PC-9 (cell line): Measurements from ENCODE around the gene RNF146. TPM values are rescaled to one million over a fixed set of nuclear protein-coding genes. Genes with fewer than 3 reads are reported as not detected.

Experiments
- BruUV-seq: library from RNA; stranded (reverse); fragments of 400-500 nt; replicated peaks from 2 replicates; lab custom pipeline; 2021; lab: Mats Ljungman, UMichigan
- CTCF ChIA-PET: fragments of 300-600 bp; sonication (Branson Sonifier 250); formaldehyde crosslinking; loops from one replicate; lab custom pipeline; 2022; ENCODE audit warnings: antibody characterized with exemption; lab: Charles Lee
- POLR2A ChIA-PET: fragments of 300-600 bp; sonication (Branson Sonifier 250); formaldehyde crosslinking; loops from one replicate; lab custom pipeline; 2022; ENCODE audit warnings: antibody characterized with exemption; ENCODE audit not compliant: unreplicated experiment; lab: Charles Lee
- DNase-seq, 2 experiments: peaks; one replicate each; pipeline versions ENCODE4 v3.0.0 to v3.0.0-alpha.2; 2015 to 2022; ENCODE audit warnings: mixed read lengths in 1 of 2
- H2AFZ ChIP-seq: fragments of 200-600 bp; sonication (generic); 2 replicates; pipeline ENCODE4 v1.8.1; 2017; ENCODE audit warnings: antibody characterized with exemption
- H3F3A ChIP-seq: fragments of 200-600 bp; sonication (generic); 2 replicates; pipeline ENCODE4 v1.8.1; 2017; ENCODE audit warnings: antibody characterized with exemption, mild to moderate bottlenecking, low read depth; ENCODE audit not compliant: insufficient read depth
- H3K27ac ChIP-seq: fragments of 200-600 bp; sonication (generic); 2 replicates; pipeline ENCODE4 v1.6.1; 2016; ENCODE audit warnings: mixed run types
- H3K27me3 ChIP-seq: fragments of 200-600 bp; sonication (generic); 2 replicates; pipeline ENCODE4 v1.6.1; 2016; ENCODE audit warnings: low read depth, mixed run types; ENCODE audit not compliant: insufficient read depth
- H3K36me3 ChIP-seq: fragments of 200-600 bp; sonication (generic); 2 replicates; pipeline ENCODE4 v1.6.1; 2016; ENCODE audit warnings: low read depth, mixed run types
- H3K4me1 ChIP-seq: fragments of 200-600 bp; sonication (generic); replicated peaks from 2 replicates; pipeline ENCODE4 v1.6.1; 2016; ENCODE audit warnings: mixed run types; ENCODE audit not compliant: insufficient read depth
- H3K4me2 ChIP-seq: fragments of 200-600 bp; sonication (generic); 2 replicates; pipeline ENCODE4 v1.6.1; 2017; ENCODE audit warnings: mixed run types
- H3K4me3 ChIP-seq: fragments of 200-600 bp; sonication (generic); 2 replicates; pipeline ENCODE4 v1.6.1; 2016; ENCODE audit warnings: mixed run types
- H3K79me2 ChIP-seq: fragments of 200-600 bp; sonication (generic); 2 replicates; pipeline ENCODE4 v1.6.1; 2017; ENCODE audit warnings: low read depth, mixed run types
- H3K9me2 ChIP-seq: fragments of 200-600 bp; sonication (generic); 2 replicates; pipeline ENCODE4 v1.8.1; 2017; ENCODE audit warnings: mild to moderate bottlenecking; ENCODE audit not compliant: insufficient read depth
- H3K9me3 ChIP-seq: fragments of 200-600 bp; sonication (generic); 2 replicates; pipeline ENCODE4 v1.8.1; 2016; ENCODE audit warnings: low read depth; ENCODE audit not compliant: insufficient read depth
- H4K20me1 ChIP-seq: fragments of 200-600 bp; sonication (generic); 2 replicates; pipeline ENCODE4 v1.8.1; 2017; ENCODE audit not compliant: insufficient read depth
- EZH2 ChIP-seq: fragments of 200-600 bp; sonication (generic); IDR thresholded peaks from 2 replicates; pipeline ENCODE4 v1.8.0; 2017; ENCODE audit warnings: antibody characterized with exemption, low read depth
- intact Hi-C: fragments of 100-400 bp; cut with micrococcal nuclease; formaldehyde crosslinking; loops from one replicate; pipeline ENCODE4 v1.10.0; 2022; ENCODE audit not compliant: unreplicated experiment
- total RNA-seq: library from RNA; stranded (reverse); gene quantifications from 2 replicates; pipeline ENCODE4 v1.2.3, GENCODE V29; 2021
- TF ChIP-seq, protein P1 (sequence below): fragments of 200-600 bp; sonication (generic); conservative IDR thresholded peaks from 2 replicates; pipeline ENCODE4 v1.6.1; 2017; ENCODE audit warnings: mixed run types, antibody characterized with exemption, mild to moderate bottlenecking, moderate library complexity

RNF146 gene
- total RNA-seq, 1 experiment from 2014 or later, result 28.6 TPM

- TF ChIP-seq, protein P1, sequence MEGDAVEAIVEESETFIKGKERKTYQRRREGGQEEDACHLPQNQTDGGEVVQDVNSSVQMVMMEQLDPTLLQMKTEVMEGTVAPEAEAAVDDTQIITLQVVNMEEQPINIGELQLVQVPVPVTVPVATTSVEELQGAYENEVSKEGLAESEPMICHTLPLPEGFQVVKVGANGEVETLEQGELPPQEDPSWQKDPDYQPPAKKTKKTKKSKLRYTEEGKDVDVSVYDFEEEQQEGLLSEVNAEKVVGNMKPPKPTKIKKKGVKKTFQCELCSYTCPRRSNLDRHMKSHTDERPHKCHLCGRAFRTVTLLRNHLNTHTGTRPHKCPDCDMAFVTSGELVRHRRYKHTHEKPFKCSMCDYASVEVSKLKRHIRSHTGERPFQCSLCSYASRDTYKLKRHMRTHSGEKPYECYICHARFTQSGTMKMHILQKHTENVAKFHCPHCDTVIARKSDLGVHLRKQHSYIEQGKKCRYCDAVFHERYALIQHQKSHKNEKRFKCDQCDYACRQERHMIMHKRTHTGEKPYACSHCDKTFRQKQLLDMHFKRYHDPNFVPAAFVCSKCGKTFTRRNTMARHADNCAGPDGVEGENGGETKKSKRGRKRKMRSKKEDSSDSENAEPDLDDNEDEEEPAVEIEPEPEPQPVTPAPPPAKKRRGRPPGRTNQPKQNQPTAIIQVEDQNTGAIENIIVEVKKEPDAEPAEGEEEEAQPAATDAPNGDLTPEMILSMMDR, result no peak
- TF ChIP-seq EZH2, result no peak
- POLR2A ChIA-PET, result no interaction called here
- peaks cover 8% of the 10 kb centered on the region; the same call in 1 of the 2 replicates for H3K9me3 ChIP-seq
- intact Hi-C loops, result loop anchor here (2.0 kb wide), 1 partner anchor 159 kb away; no protein-coding TSS in a partner anchor
- H3K4me3 ChIP-seq, result no peak overlapping the region
- no peaks in the 10 kb centered on the region for H3K9me2 ChIP-seq
- CTCF ChIA-PET, result no interaction called here
- no TSS peak for BruUV-seq
- H3K27ac ChIP-seq, result no peak overlapping the region
- H3K4me1 ChIP-seq, result no peaks in the 10 kb centered on the region
- no peaks in the 10 kb centered on the region for H3K27me3 ChIP-seq
- H4K20me1 ChIP-seq, result peaks cover 24% of the 10 kb centered on the region
- H3F3A ChIP-seq, result no peaks in the 10 kb centered on the region; the same call in none of the 2 replicates
- DNase-seq, result no peak
- H2AFZ ChIP-seq, result no peak overlapping the region
- H3K4me2 ChIP-seq, result no peak overlapping the region
- peaks cover 31% of the 10 kb centered on the region for H3K79me2 ChIP-seq
- peaks cover 34% of the 10 kb centered on the region; the same call in 1 of the 2 replicates for H3K36me3 ChIP-seq
Observed at GRCh38 chr6:127305741-127306140, 39.1 kb downstream of the RNF146 start.

DNA sequence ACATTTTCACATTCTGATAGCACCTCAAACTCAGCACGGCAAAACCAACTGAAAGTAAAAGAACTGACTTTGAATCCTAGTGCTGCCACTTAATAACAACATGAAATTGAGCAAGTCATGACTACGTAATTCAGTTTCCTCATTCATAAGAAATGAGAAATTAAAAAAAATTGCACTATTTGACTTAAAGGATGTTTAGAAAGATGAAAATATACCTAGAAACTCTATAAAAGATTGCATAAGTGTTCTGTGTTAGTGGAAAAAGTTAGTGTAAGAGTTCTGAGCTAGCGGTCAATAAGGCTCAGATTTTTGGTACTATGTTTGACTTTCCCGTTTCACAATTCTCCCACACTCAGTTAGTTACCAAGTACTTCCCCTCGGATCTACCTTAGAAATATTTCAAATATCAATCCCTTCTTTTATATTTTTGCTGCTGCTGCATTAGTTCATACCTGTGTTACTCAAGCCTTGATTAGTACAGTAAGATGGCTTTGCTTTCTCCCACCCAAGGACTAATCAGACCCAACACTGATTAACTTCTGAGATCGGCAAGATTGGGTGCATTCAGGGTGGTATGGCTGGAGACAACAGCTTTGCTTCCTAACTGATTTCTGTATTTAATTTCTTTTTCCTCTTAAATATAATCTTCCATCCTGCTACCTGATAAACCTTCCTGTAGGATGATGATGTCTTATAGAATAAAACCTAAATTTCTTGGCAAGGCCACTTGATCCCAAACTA, 50.9 kb downstream of the RNF146 start:
- intact Hi-C loops, result no loop called here
- no peaks in the 10 kb centered on the region for H3K9me3 ChIP-seq
- H3K79me2 ChIP-seq, result no peaks in the 10 kb centered on the region
- H2AFZ ChIP-seq, result no peak overlapping the region
- no peak for DNase-seq
- no peaks in the 10 kb centered on the region for H3F3A ChIP-seq
- POLR2A ChIA-PET, result no interaction called here
- H3K9me2 ChIP-seq, result no peaks in the 10 kb centered on the region
- peaks cover 19% of the 10 kb centered on the region for H4K20me1 ChIP-seq
- H3K27me3 ChIP-seq, result no peaks in the 10 kb centered on the region
- no TSS peak for BruUV-seq
- CTCF ChIA-PET, result no interaction called here
- peaks cover 41% of the 10 kb centered on the region for H3K36me3 ChIP-seq
- H3K4me1 ChIP-seq, result no peaks in the 10 kb centered on the region
- H3K4me2 ChIP-seq, result no peak overlapping the region
- no peak overlapping the region for H3K4me3 ChIP-seq
- no peak overlapping the region for H3K27ac ChIP-seq
- TF ChIP-seq EZH2, result no peak
- TF ChIP-seq, protein P1, result no peak

- no peaks in the 10 kb centered on the region for H3K79me2 ChIP-seq
- no peak overlapping the region for H3K4me2 ChIP-seq
- H3K27ac ChIP-seq, result no peak overlapping the region
- peaks cover 27% of the 10 kb centered on the region for H3K36me3 ChIP-seq
- no TSS peak for BruUV-seq
- no peaks in the 10 kb centered on the region for H3K27me3 ChIP-seq
- H3K4me3 ChIP-seq, result no peak overlapping the region
- intact Hi-C loops, result no loop called here
- no peaks in the 10 kb centered on the region for H3K9me3 ChIP-seq
- H3K4me1 ChIP-seq, result no peaks in the 10 kb centered on the region
- H3K9me2 ChIP-seq, result no peaks in the 10 kb centered on the region
- 0 out of 2 replicates have a peak, but pooled peaks cover 3% of the 10 kb centered on the region for H3F3A ChIP-seq
- POLR2A ChIA-PET, result no interaction called here
- TF ChIP-seq EZH2, result no peak
- no peak overlapping the region for H2AFZ ChIP-seq
- CTCF ChIA-PET, result no interaction called here
- H4K20me1 ChIP-seq, result peaks cover 22% of the 10 kb centered on the region
- no peak for DNase-seq
Observed at GRCh38 chr6:127319686-127320085, 53.0 kb downstream of the RNF146 start.
